GM21619 (cell line): Measurements from ENCODE around the gene STN1.
"Not testable (repeated sequence)": the region's sequence is repeated elsewhere in the genome, so short reads cannot be mapped to it uniquely, and the experiment has no call there.

ENCODE experiments used
- ATAC-seq: cut with Tn5 transposase; IDR thresholded peaks from one replicate; pipeline ENCODE4 v1.9.1; 2021; ENCODE audit not compliant: unreplicated experiment

The STN1 gene

GRCh38 chr10:103845972-103846371 is 72.0 kb downstream of the STN1 start:
- ATAC-seq = no peak

- ATAC-seq = not testable (repeated sequence)
These were observed 72.6 kb downstream of the STN1 start for GRCh38 chr10:103845346-103845745.

- no peak for ATAC-seq
These were observed 74.0 kb downstream of the STN1 start for GRCh38 chr10:103843854-103844570.

- ATAC-seq = no peak
These were observed 74.9 kb downstream of the STN1 start for GRCh38 chr10:103843045-103843444.

- no peak for ATAC-seq
These were observed 75.4 kb downstream of the STN1 start for GRCh38 chr10:103842605-103843004.

GRCh38 chr10:103841519-103841918 is 76.5 kb downstream of the STN1 start:
- no peak for ATAC-seq

- no peak for ATAC-seq
These were observed 77.3 kb downstream of the STN1 start for GRCh38 chr10:103840740-103841070.

GRCh38 chr10:103839872-103840739 is 77.9 kb downstream of the STN1 start:
- ATAC-seq = no peak

GRCh38 chr10:103839519-103839871 is 78.5 kb downstream of the STN1 start:
- no peak for ATAC-seq

- ATAC-seq = no peak
These were observed 79.0 kb downstream of the STN1 start for GRCh38 chr10:103838862-103839518.

- no peak for ATAC-seq
These were observed 80.0 kb downstream of the STN1 start for GRCh38 chr10:103838070-103838395.

GRCh38 chr10:103837370-103838069 is 80.5 kb downstream of the STN1 start:
- ATAC-seq = no peak

GRCh38 chr10:103836861-103837260 is 81.1 kb downstream of the STN1 start:
- ATAC-seq = no peak

GRCh38 chr10:103836273-103836672 is 81.7 kb downstream of the STN1 start:
- ATAC-seq = no peak

- ATAC-seq = no peak
These were observed 82.6 kb downstream of the STN1 start for GRCh38 chr10:103835096-103836050.

GRCh38 chr10:103834436-103835095 is 83.4 kb downstream of the STN1 start:
- ATAC-seq = no peak

- no peak for ATAC-seq
These were observed 84.1 kb downstream of the STN1 start for GRCh38 chr10:103833731-103834365.

- no peak for ATAC-seq
These were observed 85.2 kb downstream of the STN1 start for GRCh38 chr10:103832806-103833205.
